GM19023 (cell line): ENCODE data around the gene MINDY4.

Experiments used
- ATAC-seq: cut with Tn5 transposase; IDR thresholded peaks from one replicate; pipeline ENCODE4 v1.9.1; 2021; ENCODE audit warnings: mild to moderate bottlenecking, moderate library complexity; ENCODE audit not compliant: unreplicated experiment

MINDY4 gene

GRCh38 chr7:30740417-30741181 is 30.6 kb upstream of the MINDY4 start:
- ATAC-seq: peak; percentile 76

- ATAC-seq: no peak
Observed at GRCh38 chr7:30741289-30741688, 29.9 kb upstream of the MINDY4 start.

GRCh38 chr7:30743371-30744074 is 27.7 kb upstream of the MINDY4 start:
- no peak for ATAC-seq

GRCh38 chr7:30744075-30744417 is 27.2 kb upstream of the MINDY4 start:
- no peak for ATAC-seq

- no peak for ATAC-seq
Observed at GRCh38 chr7:30745261-30745941, 25.8 kb upstream of the MINDY4 start.

- ATAC-seq: no peak
Observed at GRCh38 chr7:30750010-30750409, 21.2 kb upstream of the MINDY4 start.

GRCh38 chr7:30750683-30751650 is 20.2 kb upstream of the MINDY4 start:
- ATAC-seq: no peak

- no peak for ATAC-seq
Observed at GRCh38 chr7:30751696-30752273, 19.4 kb upstream of the MINDY4 start, which contains the start of gene INMT. INMT (plus strand) TSS chr7:30752135; CDS start chr7:30752151, 16 bp downstream.

GRCh38 chr7:30752484-30752883 is 18.7 kb upstream of the MINDY4 start:
- ATAC-seq: no peak

GRCh38 chr7:30752979-30753378 is 18.2 kb upstream of the MINDY4 start:
- ATAC-seq: no peak

- ATAC-seq: no peak
Observed at GRCh38 chr7:30754315-30754877, 16.8 kb upstream of the MINDY4 start.

GRCh38 chr7:30755384-30756154 is 15.6 kb upstream of the MINDY4 start:
- ATAC-seq: no peak

- ATAC-seq: no peak
Observed at GRCh38 chr7:30757342-30757692, 13.9 kb upstream of the MINDY4 start.

GRCh38 chr7:30760514-30761213 is 10.6 kb upstream of the MINDY4 start:
- no peak for ATAC-seq

- no peak for ATAC-seq
Observed at GRCh38 chr7:30761214-30762156, 9.7 kb upstream of the MINDY4 start.

GRCh38 chr7:30764030-30764975 is 6.9 kb upstream of the MINDY4 start:
- ATAC-seq: no peak

- no peak for ATAC-seq
Observed at GRCh38 chr7:30765408-30765807, 5.8 kb upstream of the MINDY4 start.
